AG09319 (cell line): Measurements from ENCODE around the gene LZTS2.

ENCODE experiments used
- DNase-seq: peaks from one replicate; pipeline ENCODE4 v3.0.0-alpha.2; 2010; ENCODE audit warnings: low read depth; ENCODE audit errors: extremely low read depth
- CTCF ChIP-seq: IDR thresholded peaks from 2 replicates; pipeline ENCODE4 v1.5.1; 2011; ENCODE audit warnings: low read depth, mild to moderate bottlenecking, inconsistent platforms, low read length, moderate library complexity

Gene LZTS2

DNA sequence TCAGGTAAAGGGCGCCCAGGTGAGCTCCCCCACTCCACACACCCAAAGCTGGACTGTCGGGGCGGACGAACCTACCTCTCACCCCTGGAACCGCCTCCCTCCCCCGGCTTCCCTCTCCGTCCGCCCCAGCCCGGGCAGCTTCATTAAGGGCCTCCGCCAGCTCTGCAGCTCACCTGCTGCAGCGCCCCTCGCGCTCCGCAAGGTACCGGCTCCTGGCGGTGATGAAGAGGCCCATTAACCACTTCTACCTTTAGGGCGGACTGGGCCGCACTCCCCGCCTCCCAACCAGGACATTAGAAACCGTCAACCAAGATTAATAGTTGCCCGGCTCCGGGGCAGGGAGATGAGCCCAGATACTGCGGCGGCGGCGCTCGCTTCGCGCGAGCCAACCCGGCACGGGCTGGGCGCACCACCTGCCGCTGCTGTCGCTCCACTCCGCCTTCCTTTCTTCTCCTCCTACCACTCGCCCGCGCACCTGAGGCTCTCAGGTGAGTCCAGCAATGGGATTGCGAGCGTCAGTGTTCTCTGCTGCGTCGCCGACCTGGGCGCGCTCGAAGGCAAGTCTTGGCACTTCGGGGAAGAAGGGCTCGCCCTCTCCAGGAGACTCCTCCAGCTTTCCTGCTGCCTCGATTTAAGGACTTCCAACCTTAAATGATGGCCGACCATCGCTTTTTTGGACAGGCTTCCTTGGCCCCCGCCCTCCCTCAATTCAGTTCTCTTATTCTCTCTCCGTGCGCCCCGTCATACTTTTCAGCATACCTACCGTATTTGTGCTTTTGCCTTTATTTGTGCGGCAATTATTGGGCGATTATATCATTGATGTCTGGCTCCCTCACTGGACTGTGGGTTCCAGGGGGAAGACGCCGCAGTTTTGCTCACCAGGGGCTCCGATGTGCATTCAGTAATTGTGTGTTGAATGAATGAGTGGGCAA, 48.6 kb downstream of the LZTS2 start:
- no peak for DNase-seq
- TF ChIP-seq CTCF: no peak

- TF ChIP-seq CTCF: peak; percentile 77
Observed at GRCh38 chr10:101050208-101051069, 50.8 kb downstream of the LZTS2 start.

DNA sequence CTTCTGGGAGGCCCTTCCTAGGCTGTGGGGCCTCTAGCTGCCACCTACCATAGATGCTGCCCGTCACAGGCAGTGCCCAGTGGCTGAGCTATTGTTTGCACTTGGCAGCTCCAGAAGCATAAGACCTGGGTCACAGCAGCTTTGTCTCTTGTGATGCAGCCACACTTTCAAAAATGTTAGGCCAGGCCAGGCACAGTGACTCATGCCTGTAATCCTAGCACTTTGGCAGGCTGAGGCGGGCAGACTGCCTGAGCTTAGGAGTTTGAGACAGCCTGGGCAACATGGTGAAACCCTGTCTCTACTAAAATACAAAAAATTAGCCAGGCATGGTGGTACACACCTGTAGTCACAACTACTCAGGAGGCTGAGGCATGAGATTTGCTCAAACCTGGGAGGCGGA, 52.7 kb downstream of the LZTS2 start:
- TF ChIP-seq CTCF: no peak
- DNase-seq: peak; percentile 46

More at GRCh38 chr10:101050208-101051069, 50.8 kb downstream of the LZTS2 start:
- DNase-seq: no peak

- TF ChIP-seq CTCF: no peak
- no peak for DNase-seq
Observed at GRCh38 chr10:101053516-101053915, 53.9 kb downstream of the LZTS2 start.

DNA sequence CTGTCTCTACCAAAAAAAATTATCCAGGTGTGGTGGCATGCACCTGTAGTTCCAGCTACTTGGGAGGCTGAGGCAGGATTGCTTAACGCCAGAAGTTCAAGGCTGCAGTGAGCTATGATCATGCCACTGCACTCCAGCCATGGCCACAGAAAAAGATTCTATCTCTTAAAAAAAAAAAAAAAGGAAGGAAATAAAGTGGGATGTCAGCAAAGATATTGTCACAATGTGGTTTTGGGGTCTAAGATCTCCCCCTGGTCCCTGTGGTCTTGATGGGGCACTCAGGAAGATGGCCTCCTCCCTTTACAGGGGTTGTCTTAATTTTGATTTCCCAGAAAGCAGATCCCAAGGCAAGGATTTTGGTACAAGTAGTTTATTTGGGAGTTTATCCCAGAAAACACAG, 54.7 kb downstream of the LZTS2 start:
- TF ChIP-seq CTCF: no peak
- no peak for DNase-seq

- TF ChIP-seq CTCF: no peak
Observed at GRCh38 chr10:101054876-101055275, 55.3 kb downstream of the LZTS2 start.

DNA sequence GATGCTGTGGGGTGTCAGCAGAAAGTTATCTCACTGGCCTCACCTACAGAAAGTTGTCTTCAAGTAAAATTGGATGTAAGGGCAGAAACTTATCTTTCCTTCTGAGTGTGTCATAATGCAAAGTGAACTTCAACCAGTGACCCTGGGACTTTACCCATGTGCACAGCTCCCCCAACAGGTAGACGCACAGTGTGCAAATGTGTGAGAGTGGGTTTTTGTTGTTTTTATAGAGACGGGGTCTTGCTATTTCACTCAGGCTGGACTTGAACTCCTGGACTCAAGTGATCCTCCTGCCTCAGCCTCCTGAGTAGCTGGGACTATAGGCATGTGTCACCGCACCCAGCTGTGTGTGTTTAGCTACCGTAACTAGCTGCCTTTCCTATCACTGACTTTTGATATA, 55.8 kb downstream of the LZTS2 start:
- no peak for DNase-seq
- TF ChIP-seq CTCF: no peak

More at GRCh38 chr10:101054876-101055275, 55.3 kb downstream of the LZTS2 start:
- DNase-seq: no peak
